ENCODE results near the gene C16orf86.

- TF ChIP-seq CTCF (IDR thresholded peaks at IDR 0.05) (no peak), EP300 (IDR thresholded peaks at IDR 0.05) (no peak)
Measured at GRCh38 chr16:67694611-67695010, 28.0 kb downstream of the C16orf86 start.

All from stomach (tissue), 4 donors.